ENCODE data around the gene FAM168A. TPM values are rescaled to one million over a fixed set of nuclear protein-coding genes. Genes with fewer than 3 reads are reported as not detected.

FAM168A gene
- total and polyA plus RNA-seq, 2 of the 8 experiments (the other 6 are each of a cell fraction or from before 2014, with no cell fraction given): 17.1 to 21.6 TPM

- Histone ChIP-seq H3K4me2 (ENCODE audit: insufficient read depth in 1 of 2, low read depth in 2 of 2, low read length in 2 of 2) (no peak overlapping the region), H3K36me3 (ENCODE audit: control insufficient read depth in 2 of 4, insufficient read depth in 4 of 4, low read length in 3 of 4) (no peaks in the 10 kb centered on the region), H2BK12ac (ENCODE audit: low read depth, low read length) (no peak overlapping the region), H2BK20ac (ENCODE audit: low read length) (no peak overlapping the region), H2BK5ac (ENCODE audit: low read depth, low read length) (no peak overlapping the region), H3K23me2 (ENCODE audit: low read depth, low read length) (no peaks in the 10 kb centered on the region), H2AFZ (ENCODE audit: low read length) (no peak overlapping the region), H4K91ac (replicated peaks; ENCODE audit: insufficient read length, low read length) (no peak overlapping the region), H3K27ac (ENCODE audit: low read depth, low read length) (no peak overlapping the region), H3K23ac (ENCODE audit: insufficient read length) (no peak overlapping the region), H3K27me3 (replicated peaks in 1 of 4; ENCODE audit: control insufficient read depth in 3 of 4, extremely low read depth in 1 of 4, insufficient read depth in 3 of 4, low read length in 3 of 4) (no peaks in the 10 kb centered on the region), H3K9ac (replicated peaks in 1 of 4; ENCODE audit: extremely low read depth in 1 of 4, low read depth in 3 of 4, low read length in 3 of 4) (no peak overlapping the region), H3K56ac (replicated peaks; ENCODE audit: insufficient read length, low read depth, low read length) (no peak overlapping the region), H3K4me3 (ENCODE audit: extremely low read depth in 1 of 4, insufficient read depth in 2 of 4, low read depth in 3 of 4, low read length in 4 of 4) (no peak overlapping the region), H4K8ac (ENCODE audit: extremely low read depth, insufficient read depth, low read length) (no peak overlapping the region), H3K4ac (replicated peaks; ENCODE audit: insufficient read length, low read depth, low read length) (no peak overlapping the region), H2AK5ac (ENCODE audit: low read depth, low read length) (no peak overlapping the region), H3K14ac (ENCODE audit: insufficient read length) (no peak overlapping the region), H3K18ac (ENCODE audit: extremely low read depth, low read length) (no peak overlapping the region), H3K4me1 (replicated peaks in 1 of 4; ENCODE audit: control insufficient read depth in 3 of 4, insufficient read depth in 4 of 4, low read length in 3 of 4) (peaks cover 0 to 3% (median 0%) of the 10 kb centered on the region in 4 experiments; a peak in 1 of 7 replicates), H2BK120ac (replicated peaks; ENCODE audit: low read depth, low read length) (no peak overlapping the region), H3K79me1 (ENCODE audit: low read depth, low read length) (0 out of 2 replicates have a peak, but pooled peaks cover under 1% of the 10 kb centered on the region), H4K20me1 (replicated peaks in 1 of 2; ENCODE audit: control insufficient read depth in 1 of 2, insufficient read depth in 2 of 2, low read length in 2 of 2) (peaks cover 3 to 13% of the 10 kb centered on the region in 2 experiments), H3K9me3 (ENCODE audit: insufficient read depth in 2 of 2, low read depth in 1 of 2, low read length in 1 of 2) (no peaks in the 10 kb centered on the region), H3K79me2 (ENCODE audit: control insufficient read depth in 1 of 2, insufficient read depth in 2 of 2, low read length in 2 of 2) (peaks cover 0 to 3% of the 10 kb centered on the region in 2 experiments; a peak in 1 of 4 replicates), H4K5ac (ENCODE audit: insufficient read length, low read depth, low read length) (no peak overlapping the region), H2BK15ac (ENCODE audit: low read length) (0 out of 2 replicates have a peak overlapping the region, but pooled peaks have one; percentile 46)
- WGBS, 2 experiments (ENCODE audit: extremely low coverage in 1 of 2, insufficient coverage in 1 of 2, insufficient read length in 1 of 2, insufficient replicate concordance in 2 of 2, low coverage in 1 of 2, low lambda C conversion rate in 2 of 2, missing lambda C conversion rate in 1 of 2): 90% methylated on average over 7 of the region's 7 CpGs; no CpG with 5 or more reads in 1 of the 2 experiments
- no peak for DNase-seq (ENCODE audit: low read depth in 1 of 2, low spot score in 2 of 2)
- CTCF ChIA-PET (ENCODE audit: partially characterized antibody): interaction anchor here (0.7 to 59.1 kb wide), 12 partner anchors 8 to 272 kb away, joined by 3 to 1456 read pairs (median 4); partner anchors contain the start of gene RELT
- POLR2A ChIA-PET (ENCODE audit: partially characterized antibody): no interaction called here
- FAIRE-seq: no peak
- TF ChIP-seq JUN (IDR thresholded peaks at IDR 0.05; ENCODE audit: low read depth, low read length): no peak
- no peak for TF ChIP-seq SP1 (IDR thresholded peaks at IDR 0.05; ENCODE audit: low read depth, low read length)
Observed at GRCh38 chr11:73389916-73390315, 208.0 kb downstream of the FAM168A start.

All from H1 (cell line).